SU-DHL-6 (cell line): ENCODE data around the gene M6PR.

Source experiments
- EZH2phosphoT487 ChIP-seq: fragments of 200-600 bp; sonication (generic), shearing (Covaris generic); conservative IDR thresholded peaks from 2 replicates; pipeline ENCODE4 v1.6.1; 2018; ENCODE audit warnings: mild to moderate bottlenecking, antibody characterized with exemption, low read length, moderate library complexity, mixed read lengths
- TF ChIP-seq, protein P1 (sequence below): fragments of 200-600 bp; sonication (generic); IDR thresholded peaks from one replicate; pipeline ENCODE4 v1.5.1; 2017; ENCODE audit warnings: antibody characterized with exemption, mild to moderate bottlenecking, low read length, moderate library complexity; ENCODE audit not compliant: insufficient read depth, poor library complexity, severe bottlenecking

DNA sequence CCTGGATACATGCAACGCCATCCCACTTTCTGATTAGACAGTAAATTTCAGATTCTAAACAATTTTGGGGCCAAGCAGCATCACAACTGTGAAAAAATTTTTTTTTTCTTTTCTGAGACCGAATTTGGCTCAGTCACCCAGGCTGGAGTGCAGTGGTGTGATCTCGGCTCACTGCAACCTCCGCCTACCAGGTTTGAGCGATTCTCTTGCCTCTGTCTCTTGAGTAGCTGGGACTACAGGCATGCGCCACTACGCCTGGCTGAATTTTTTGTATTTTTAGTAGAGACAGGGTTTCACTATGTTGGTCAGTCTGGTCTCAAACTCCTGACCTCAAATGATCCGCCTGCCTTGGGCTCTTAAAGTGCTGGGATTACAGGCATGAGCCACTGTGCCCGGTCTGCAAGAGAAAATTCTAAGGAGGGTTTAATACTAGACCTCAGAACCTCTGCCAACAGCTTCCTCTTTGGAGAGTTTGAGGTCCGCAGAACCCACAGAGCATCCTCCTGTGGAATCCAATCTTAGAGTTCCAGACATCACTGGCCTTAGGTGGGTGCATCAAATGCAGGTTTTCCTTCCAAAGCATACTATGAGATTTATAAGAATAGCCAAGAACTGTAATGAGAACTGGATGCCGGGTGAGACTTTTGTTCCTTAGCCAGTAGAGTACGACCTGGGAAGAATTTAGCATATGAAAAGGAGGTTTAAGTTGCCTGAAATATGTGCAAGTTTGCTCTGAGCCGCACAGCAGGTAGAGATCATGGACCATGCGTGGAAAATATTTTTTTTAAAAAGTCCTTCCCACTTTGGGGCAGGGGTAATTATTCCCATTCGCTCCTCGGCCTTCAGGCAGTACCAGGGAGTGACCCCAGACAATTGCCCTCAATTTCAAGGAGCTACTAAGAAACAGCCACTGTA, 42.9 kb downstream of the M6PR start:
- TF ChIP-seq, protein P1, sequence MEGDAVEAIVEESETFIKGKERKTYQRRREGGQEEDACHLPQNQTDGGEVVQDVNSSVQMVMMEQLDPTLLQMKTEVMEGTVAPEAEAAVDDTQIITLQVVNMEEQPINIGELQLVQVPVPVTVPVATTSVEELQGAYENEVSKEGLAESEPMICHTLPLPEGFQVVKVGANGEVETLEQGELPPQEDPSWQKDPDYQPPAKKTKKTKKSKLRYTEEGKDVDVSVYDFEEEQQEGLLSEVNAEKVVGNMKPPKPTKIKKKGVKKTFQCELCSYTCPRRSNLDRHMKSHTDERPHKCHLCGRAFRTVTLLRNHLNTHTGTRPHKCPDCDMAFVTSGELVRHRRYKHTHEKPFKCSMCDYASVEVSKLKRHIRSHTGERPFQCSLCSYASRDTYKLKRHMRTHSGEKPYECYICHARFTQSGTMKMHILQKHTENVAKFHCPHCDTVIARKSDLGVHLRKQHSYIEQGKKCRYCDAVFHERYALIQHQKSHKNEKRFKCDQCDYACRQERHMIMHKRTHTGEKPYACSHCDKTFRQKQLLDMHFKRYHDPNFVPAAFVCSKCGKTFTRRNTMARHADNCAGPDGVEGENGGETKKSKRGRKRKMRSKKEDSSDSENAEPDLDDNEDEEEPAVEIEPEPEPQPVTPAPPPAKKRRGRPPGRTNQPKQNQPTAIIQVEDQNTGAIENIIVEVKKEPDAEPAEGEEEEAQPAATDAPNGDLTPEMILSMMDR = no peak
- no peak for TF ChIP-seq EZH2phosphoT487
